ENCODE data around the gene UBE3D. TPM values are rescaled to one million over a fixed set of nuclear protein-coding genes. Genes with fewer than 3 reads are reported as not detected.
"Not testable (repeated sequence)": the region's sequence is repeated elsewhere in the genome, so short reads cannot be mapped to it uniquely, and the experiment has no call there.

The UBE3D gene
- total RNA-seq, 4 donors from 2014 or later, result 4.0 to 13.2 (median 9.5) TPM

DNA sequence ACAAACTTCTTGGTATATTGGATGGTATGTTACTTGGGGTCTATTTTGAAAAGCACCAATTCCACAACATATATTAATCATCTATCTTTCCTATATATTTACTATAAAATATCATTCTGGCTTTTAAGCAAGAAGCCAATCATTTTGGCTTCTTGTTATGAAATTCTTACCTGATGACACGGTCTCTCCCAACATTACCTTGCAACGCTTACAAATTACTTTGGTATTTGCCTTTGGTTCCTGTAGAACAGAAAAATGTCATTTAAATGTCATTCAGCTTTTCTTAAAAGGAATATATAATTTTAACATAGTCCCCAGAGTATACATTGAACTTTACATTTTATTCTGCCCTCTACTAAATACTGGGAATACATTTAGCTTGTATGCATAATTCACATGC is 27.4 kb downstream of the UBE3D start:
- Histone ChIP-seq H3K27ac (no peak overlapping the region), H3K4me3 (no peak overlapping the region), H3K36me3 (no peaks in the 10 kb centered on the region), H3K27me3 (no peaks in the 10 kb centered on the region), H3K9me3 (no peaks in the 10 kb centered on the region), H3K4me1 (no peaks in the 10 kb centered on the region)
- no peak for TF ChIP-seq POLR2A (IDR thresholded peaks at IDR 0.05)
- TF ChIP-seq, protein P1, sequence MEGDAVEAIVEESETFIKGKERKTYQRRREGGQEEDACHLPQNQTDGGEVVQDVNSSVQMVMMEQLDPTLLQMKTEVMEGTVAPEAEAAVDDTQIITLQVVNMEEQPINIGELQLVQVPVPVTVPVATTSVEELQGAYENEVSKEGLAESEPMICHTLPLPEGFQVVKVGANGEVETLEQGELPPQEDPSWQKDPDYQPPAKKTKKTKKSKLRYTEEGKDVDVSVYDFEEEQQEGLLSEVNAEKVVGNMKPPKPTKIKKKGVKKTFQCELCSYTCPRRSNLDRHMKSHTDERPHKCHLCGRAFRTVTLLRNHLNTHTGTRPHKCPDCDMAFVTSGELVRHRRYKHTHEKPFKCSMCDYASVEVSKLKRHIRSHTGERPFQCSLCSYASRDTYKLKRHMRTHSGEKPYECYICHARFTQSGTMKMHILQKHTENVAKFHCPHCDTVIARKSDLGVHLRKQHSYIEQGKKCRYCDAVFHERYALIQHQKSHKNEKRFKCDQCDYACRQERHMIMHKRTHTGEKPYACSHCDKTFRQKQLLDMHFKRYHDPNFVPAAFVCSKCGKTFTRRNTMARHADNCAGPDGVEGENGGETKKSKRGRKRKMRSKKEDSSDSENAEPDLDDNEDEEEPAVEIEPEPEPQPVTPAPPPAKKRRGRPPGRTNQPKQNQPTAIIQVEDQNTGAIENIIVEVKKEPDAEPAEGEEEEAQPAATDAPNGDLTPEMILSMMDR (IDR thresholded peaks at IDR 0.05), result no peak
- DNase-seq, result no peak

DNA sequence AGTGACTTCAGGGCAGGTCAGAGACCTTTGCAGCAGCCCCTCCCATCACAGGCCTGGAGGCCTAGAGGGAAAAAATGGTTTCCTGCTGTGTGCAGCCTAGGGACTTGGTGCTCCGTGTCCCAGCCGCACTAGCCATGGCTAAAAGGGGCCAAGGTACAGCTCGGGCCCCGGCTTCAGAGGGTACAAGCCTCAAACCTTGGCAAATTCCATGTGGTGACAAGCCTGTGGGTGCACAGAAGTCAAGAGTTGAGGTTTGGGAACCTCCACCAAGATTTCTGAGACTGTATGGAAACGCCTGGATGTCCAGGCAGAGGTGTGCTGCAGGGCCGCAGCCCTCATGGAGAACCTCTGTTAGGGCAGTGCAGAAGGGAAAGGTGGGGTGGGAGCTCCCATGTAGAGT is 34.0 kb downstream of the UBE3D start:
- no peaks in the 10 kb centered on the region for H3K4me1 ChIP-seq
- TF ChIP-seq, protein P1 (IDR thresholded peaks at IDR 0.05), result no peak
- no peak for TF ChIP-seq POLR2A (IDR thresholded peaks at IDR 0.05)
- peaks cover 0 to 11% (median 0%) of the 10 kb centered on the region in 3 donors for H3K36me3 ChIP-seq
- H3K4me3 ChIP-seq, result no peak overlapping the region
- H3K9me3 ChIP-seq, result peaks cover 0 to 8% (median 0%) of the 10 kb centered on the region in 4 donors
- no peak overlapping the region for H3K27ac ChIP-seq
- DNase-seq, result no peak
- no peaks in the 10 kb centered on the region for H3K27me3 ChIP-seq

DNA sequence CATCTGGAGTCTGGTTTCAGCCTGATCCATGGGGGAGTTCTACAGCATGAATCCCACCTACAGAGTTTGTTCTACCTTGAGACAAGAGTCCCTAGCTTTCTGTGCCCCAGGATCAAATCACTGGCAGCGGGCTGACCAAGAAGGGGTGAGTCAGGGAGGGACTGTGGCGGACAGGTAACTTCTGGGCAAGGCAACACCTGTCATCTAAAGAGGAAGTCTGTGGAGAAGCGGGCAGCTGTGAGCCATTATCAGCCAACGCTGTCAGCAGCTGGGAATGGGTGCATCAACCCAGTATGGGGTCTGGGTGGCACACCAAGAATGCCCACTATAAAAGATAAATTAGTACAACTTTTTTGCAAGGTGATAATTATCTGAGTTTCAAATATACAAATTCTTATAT is 45.9 kb downstream of the UBE3D start:
- no peaks in the 10 kb centered on the region for H3K9me3 ChIP-seq
- H3K36me3 ChIP-seq, result peaks cover 0 to 3% (median 0%) of the 10 kb centered on the region in 3 donors
- TF ChIP-seq, protein P1 (IDR thresholded peaks at IDR 0.05), result no peak
- TF ChIP-seq POLR2A (IDR thresholded peaks at IDR 0.05), result no peak

DNA sequence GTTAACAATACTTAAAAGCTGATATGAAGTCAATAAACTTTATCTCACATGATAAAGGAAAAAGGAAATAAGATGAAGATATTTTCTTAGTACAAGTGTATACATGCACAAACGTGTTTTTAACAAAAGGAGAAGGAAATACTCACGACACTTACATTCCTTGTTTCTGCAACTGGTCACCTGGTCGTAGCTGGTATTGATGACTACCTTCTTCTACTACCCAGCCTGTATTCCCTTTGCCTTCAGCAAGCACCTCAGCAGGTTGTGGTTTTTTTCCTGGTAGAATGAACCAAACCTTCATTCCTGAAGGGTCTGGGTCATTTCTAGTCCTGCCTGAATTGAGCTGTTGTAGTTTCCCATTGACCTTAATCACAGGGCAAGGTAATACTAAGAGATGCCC is 54.5 kb downstream of the UBE3D start:
- H3K4me3 ChIP-seq, H3K27me3 ChIP-seq, H3K36me3 ChIP-seq, H3K9me3 ChIP-seq, H3K27ac ChIP-seq, DNase-seq, H3K4me1 ChIP-seq: not testable (repeated sequence)

More for the DNA sequence above, 45.9 kb downstream of the UBE3D start:
- Histone ChIP-seq H3K27ac (no peak overlapping the region), H3K27me3 (no peaks in the 10 kb centered on the region), H3K4me3 (no peak overlapping the region), H3K4me1 (no peaks in the 10 kb centered on the region)
- DNase-seq, result no peak

DNA sequence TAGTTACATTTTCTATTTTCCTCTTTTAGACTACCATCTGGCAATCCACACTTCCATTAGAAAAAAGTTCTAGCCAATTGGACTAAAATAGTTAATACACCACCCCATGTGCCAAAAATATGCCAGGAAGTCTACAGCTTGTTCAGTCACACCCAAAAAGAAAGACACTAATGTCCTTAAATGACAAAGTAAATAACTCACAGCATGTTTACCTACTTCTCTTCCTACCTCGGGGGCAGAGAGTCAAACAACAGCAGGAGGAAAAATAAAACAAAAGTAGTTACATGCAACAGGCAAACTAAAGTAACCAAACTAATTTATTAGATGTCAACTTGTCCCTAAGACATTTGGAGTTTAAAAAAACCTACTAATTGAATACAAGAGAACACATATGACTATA is 57.0 kb downstream of the UBE3D start:
- H3K9me3 ChIP-seq, result no peaks in the 10 kb centered on the region
- H3K4me3 ChIP-seq, result no peak overlapping the region
- DNase-seq, result no peak
- no peaks in the 10 kb centered on the region for H3K27me3 ChIP-seq
- H3K36me3 ChIP-seq, result no peaks in the 10 kb centered on the region
- no peak overlapping the region for H3K27ac ChIP-seq
- H3K4me1 ChIP-seq, result no peaks in the 10 kb centered on the region
- no peak for TF ChIP-seq POLR2A (IDR thresholded peaks at IDR 0.05)
- TF ChIP-seq, protein P1 (IDR thresholded peaks at IDR 0.05), result no peak

DNA sequence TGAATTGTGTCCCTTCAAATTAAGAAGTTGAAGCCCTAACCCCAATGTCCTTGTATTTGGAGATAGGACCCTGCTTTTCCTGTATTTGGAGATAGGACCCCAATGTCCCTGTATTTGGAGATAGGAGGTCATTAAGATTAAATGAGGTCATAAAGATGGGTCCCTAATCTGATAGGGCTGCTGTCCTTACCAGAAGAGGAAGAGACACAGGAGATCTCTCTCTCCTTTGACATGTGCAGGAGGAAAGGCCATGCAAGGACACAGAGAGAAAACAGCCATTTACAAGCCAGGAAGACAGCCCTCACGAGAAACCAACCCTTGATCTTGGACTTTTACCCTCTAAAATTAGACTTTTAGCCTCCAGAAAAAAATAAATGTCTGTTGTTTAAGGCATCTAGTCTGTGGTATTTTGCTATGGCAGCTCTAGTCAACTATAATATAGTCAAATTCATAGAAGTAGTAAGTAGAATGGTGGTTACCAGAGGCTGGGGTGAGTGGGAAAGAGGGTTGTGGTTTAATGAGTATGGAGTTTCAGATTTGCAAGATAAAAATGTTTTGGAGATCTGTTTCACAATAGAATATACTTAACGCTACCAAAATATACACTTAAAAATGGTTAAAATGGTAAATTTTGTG is 59.3 kb downstream of the UBE3D start:
- no peak overlapping the region for H3K4me3 ChIP-seq
- H3K27ac ChIP-seq, result no peak overlapping the region
- H3K27me3 ChIP-seq, result no peaks in the 10 kb centered on the region
- no peaks in the 10 kb centered on the region for H3K36me3 ChIP-seq
- no peaks in the 10 kb centered on the region for H3K4me1 ChIP-seq
- no peak for DNase-seq
- H3K9me3 ChIP-seq, result no peaks in the 10 kb centered on the region
- TF ChIP-seq, protein P1 (IDR thresholded peaks at IDR 0.05), result no peak
- TF ChIP-seq POLR2A (IDR thresholded peaks at IDR 0.05), result no peak

All from Peyer's patch (tissue), 4 donors.